Measurements from ENCODE around the gene GPATCH11.

Gene GPATCH11

GRCh38 chr2:37083873-37084794 lies at the start of gene GPATCH11, which contains the start of gene HEATR5B:
Gene GPATCH11 (plus strand): TSS chr2:37084518. CDS start chr2:37088382, 3,864 bp downstream.
Gene HEATR5B (minus strand): TSS chr2:37084372. CDS start chr2:37083414, 958 bp downstream.
- Histone ChIP-seq H3K4me3 (ENCODE audit: low read depth in 1 of 2, low read length in 2 of 2) (peak within 1 kb of the TSS; percentile 96 to 97), H3K4me1 (ENCODE audit: control insufficient read depth in 1 of 2, insufficient read depth in 2 of 2, low read length in 2 of 2) (peaks cover 6 to 25% of the 10 kb centered on the region in 2 donors), H3K27ac (ENCODE audit: low read length) (peak within 1 kb of the TSS; percentile 72), H3K36me3 (ENCODE audit: control insufficient read depth in 1 of 2, insufficient read depth in 2 of 2, low read length in 2 of 2) (peaks cover 0 to 12% of the 10 kb centered on the region in 2 donors), H3K27me3 (ENCODE audit: low read depth, low read length) (no peaks in the 10 kb centered on the region), H3K9me3 (ENCODE audit: control insufficient read depth in 1 of 2, low read length in 2 of 2) (no peaks in the 10 kb centered on the region)

DNA sequence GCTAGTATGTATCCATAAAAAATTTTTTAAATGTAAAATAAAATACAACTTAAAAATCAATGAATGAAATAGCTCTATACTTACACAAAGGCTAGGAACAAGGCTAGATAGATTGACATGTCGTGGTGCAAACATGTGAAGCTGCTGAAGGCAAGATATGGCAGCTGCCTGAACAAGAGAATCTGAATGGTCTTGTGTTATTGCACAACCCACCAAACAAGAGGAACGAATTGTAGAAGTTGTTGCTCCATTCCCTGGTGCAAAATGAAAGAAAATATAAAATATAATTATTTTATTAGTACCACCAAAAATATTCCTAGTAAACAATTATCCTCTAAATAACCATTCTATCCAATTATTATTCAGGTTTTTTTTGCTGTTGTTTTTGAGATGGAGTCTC lies 46.5 kb upstream of the GPATCH11 start:
- H3K4me1 ChIP-seq (ENCODE audit: control insufficient read depth in 1 of 2, insufficient read depth in 2 of 2, low read length in 2 of 2) = no peaks in the 10 kb centered on the region
- H3K4me3 ChIP-seq (ENCODE audit: low read depth in 1 of 2, low read length in 2 of 2) = no peak overlapping the region
- no peaks in the 10 kb centered on the region for H3K9me3 ChIP-seq (ENCODE audit: control insufficient read depth in 1 of 2, low read length in 2 of 2)
- H3K36me3 ChIP-seq (ENCODE audit: control insufficient read depth in 1 of 2, insufficient read depth in 2 of 2, low read length in 2 of 2) = peaks cover 20 to 44% of the 10 kb centered on the region in 2 donors
- no peak overlapping the region for H3K27ac ChIP-seq (ENCODE audit: low read length)
- H3K27me3 ChIP-seq (ENCODE audit: low read depth, low read length) = no peaks in the 10 kb centered on the region

- no peaks in the 10 kb centered on the region for H3K4me1 ChIP-seq (ENCODE audit: control insufficient read depth in 1 of 2, insufficient read depth in 2 of 2, low read length in 2 of 2)
- H3K27ac ChIP-seq (ENCODE audit: low read length) = no peak overlapping the region
- H3K9me3 ChIP-seq (ENCODE audit: control insufficient read depth in 1 of 2, low read length in 2 of 2) = no peaks in the 10 kb centered on the region
- H3K27me3 ChIP-seq (ENCODE audit: low read depth, low read length) = no peaks in the 10 kb centered on the region
- H3K36me3 ChIP-seq (ENCODE audit: control insufficient read depth in 1 of 2, insufficient read depth in 2 of 2, low read length in 2 of 2) = peaks cover 20 to 37% of the 10 kb centered on the region in 2 donors
- no peak overlapping the region for H3K4me3 ChIP-seq (ENCODE audit: low read depth in 1 of 2, low read length in 2 of 2)
Measured at GRCh38 chr2:37039580-37039979, 44.7 kb upstream of the GPATCH11 start.

GRCh38 chr2:37052600-37053332 lies 31.6 kb upstream of the GPATCH11 start:
- Histone ChIP-seq H3K9me3 (ENCODE audit: control insufficient read depth in 1 of 2, low read length in 2 of 2) (no peaks in the 10 kb centered on the region), H3K27me3 (ENCODE audit: low read depth, low read length) (no peaks in the 10 kb centered on the region), H3K4me1 (ENCODE audit: control insufficient read depth in 1 of 2, insufficient read depth in 2 of 2, low read length in 2 of 2) (no peaks in the 10 kb centered on the region), H3K36me3 (ENCODE audit: control insufficient read depth in 1 of 2, insufficient read depth in 2 of 2, low read length in 2 of 2) (peaks cover 33 to 56% of the 10 kb centered on the region in 2 donors), H3K27ac (ENCODE audit: low read length) (no peak overlapping the region), H3K4me3 (ENCODE audit: low read depth in 1 of 2, low read length in 2 of 2) (no peak overlapping the region)

DNA sequence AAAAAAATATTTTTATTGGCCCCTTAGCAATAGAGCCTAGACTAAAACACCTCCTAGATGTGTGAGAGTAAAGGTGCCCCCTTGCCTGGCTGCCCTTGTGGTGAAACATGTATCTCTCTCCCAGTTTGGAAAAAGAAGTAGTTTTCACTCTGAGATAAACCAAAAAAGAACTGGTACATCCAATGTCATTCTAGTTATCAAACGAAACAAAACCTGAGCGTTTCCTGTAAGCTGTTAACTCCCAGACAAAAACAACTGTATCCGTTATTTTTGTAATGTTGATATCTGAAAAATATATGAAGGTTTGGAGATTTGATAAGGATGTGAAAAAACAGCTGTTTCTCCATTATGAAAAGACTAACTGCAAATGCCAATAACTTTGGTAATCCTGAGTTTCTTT lies 24.5 kb upstream of the GPATCH11 start:
- Histone ChIP-seq H3K27me3 (ENCODE audit: low read depth, low read length) (no peaks in the 10 kb centered on the region), H3K27ac (ENCODE audit: low read length) (no peak overlapping the region), H3K36me3 (ENCODE audit: control insufficient read depth in 1 of 2, insufficient read depth in 2 of 2, low read length in 2 of 2) (peaks cover 55 to 69% of the 10 kb centered on the region in 2 donors), H3K9me3 (ENCODE audit: control insufficient read depth in 1 of 2, low read length in 2 of 2) (peaks cover 0 to 2% of the 10 kb centered on the region in 2 donors), H3K4me1 (ENCODE audit: control insufficient read depth in 1 of 2, insufficient read depth in 2 of 2, low read length in 2 of 2) (no peaks in the 10 kb centered on the region), H3K4me3 (ENCODE audit: low read depth in 1 of 2, low read length in 2 of 2) (no peak overlapping the region)

DNA sequence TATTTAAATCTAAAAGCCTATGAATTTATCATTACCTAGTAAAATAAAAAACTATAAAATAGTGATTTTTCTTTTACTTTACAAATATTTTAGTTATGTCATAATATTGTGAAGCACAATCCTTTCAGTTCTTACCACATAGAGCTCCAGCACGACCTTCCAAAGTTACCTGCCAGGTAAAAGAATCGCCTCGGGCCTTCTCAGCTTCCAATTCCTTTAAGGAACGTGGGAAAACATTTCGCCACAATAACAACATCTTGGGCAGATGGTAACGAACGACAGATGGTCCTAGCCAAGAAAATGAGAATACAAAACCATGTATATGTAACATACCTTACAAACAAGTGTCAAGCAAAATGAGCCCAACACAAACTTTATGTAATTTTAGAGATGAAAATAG lies 23.9 kb upstream of the GPATCH11 start:
- H3K4me1 ChIP-seq (ENCODE audit: control insufficient read depth in 1 of 2, insufficient read depth in 2 of 2, low read length in 2 of 2) = no peaks in the 10 kb centered on the region
- H3K4me3 ChIP-seq (ENCODE audit: low read depth in 1 of 2, low read length in 2 of 2) = no peak overlapping the region
- H3K27ac ChIP-seq (ENCODE audit: low read length) = no peak overlapping the region
- H3K36me3 ChIP-seq (ENCODE audit: control insufficient read depth in 1 of 2, insufficient read depth in 2 of 2, low read length in 2 of 2) = peaks cover 53 to 71% of the 10 kb centered on the region in 2 donors
- peaks cover 0 to 2% of the 10 kb centered on the region in 2 donors for H3K9me3 ChIP-seq (ENCODE audit: control insufficient read depth in 1 of 2, low read length in 2 of 2)
- no peaks in the 10 kb centered on the region for H3K27me3 ChIP-seq (ENCODE audit: low read depth, low read length)

- Histone ChIP-seq H3K4me3 (ENCODE audit: low read depth in 1 of 2, low read length in 2 of 2) (no peak overlapping the region), H3K27me3 (ENCODE audit: low read depth, low read length) (no peaks in the 10 kb centered on the region), H3K4me1 (ENCODE audit: control insufficient read depth in 1 of 2, insufficient read depth in 2 of 2, low read length in 2 of 2) (no peaks in the 10 kb centered on the region), H3K36me3 (ENCODE audit: control insufficient read depth in 1 of 2, insufficient read depth in 2 of 2, low read length in 2 of 2) (peaks cover 56 to 70% of the 10 kb centered on the region in 2 donors), H3K27ac (ENCODE audit: low read length) (no peak overlapping the region), H3K9me3 (ENCODE audit: control insufficient read depth in 1 of 2, low read length in 2 of 2) (peaks cover 0 to 2% of the 10 kb centered on the region in 2 donors)
Measured at GRCh38 chr2:37061013-37061711, 23.2 kb upstream of the GPATCH11 start.

GRCh38 chr2:37061776-37062175 lies 22.5 kb upstream of the GPATCH11 start:
- Histone ChIP-seq H3K4me1 (ENCODE audit: control insufficient read depth in 1 of 2, insufficient read depth in 2 of 2, low read length in 2 of 2) (no peaks in the 10 kb centered on the region), H3K9me3 (ENCODE audit: control insufficient read depth in 1 of 2, low read length in 2 of 2) (peaks cover 0 to 2% of the 10 kb centered on the region in 2 donors), H3K27ac (ENCODE audit: low read length) (no peak overlapping the region), H3K4me3 (ENCODE audit: low read depth in 1 of 2, low read length in 2 of 2) (no peak overlapping the region), H3K36me3 (ENCODE audit: control insufficient read depth in 1 of 2, insufficient read depth in 2 of 2, low read length in 2 of 2) (peaks cover 56 to 64% of the 10 kb centered on the region in 2 donors), H3K27me3 (ENCODE audit: low read depth, low read length) (no peaks in the 10 kb centered on the region)

- Histone ChIP-seq H3K4me3 (ENCODE audit: low read depth in 1 of 2, low read length in 2 of 2) (no peak overlapping the region), H3K9me3 (ENCODE audit: control insufficient read depth in 1 of 2, low read length in 2 of 2) (no peaks in the 10 kb centered on the region), H3K36me3 (ENCODE audit: control insufficient read depth in 1 of 2, insufficient read depth in 2 of 2, low read length in 2 of 2) (peaks cover 44 to 62% of the 10 kb centered on the region in 2 donors), H3K27me3 (ENCODE audit: low read depth, low read length) (no peaks in the 10 kb centered on the region), H3K4me1 (ENCODE audit: control insufficient read depth in 1 of 2, insufficient read depth in 2 of 2, low read length in 2 of 2) (no peaks in the 10 kb centered on the region), H3K27ac (ENCODE audit: low read length) (no peak overlapping the region)
Measured at GRCh38 chr2:37068686-37069085, 15.6 kb upstream of the GPATCH11 start.

- H3K27ac ChIP-seq (ENCODE audit: low read length) = no peak overlapping the region
- no peaks in the 10 kb centered on the region for H3K9me3 ChIP-seq (ENCODE audit: control insufficient read depth in 1 of 2, low read length in 2 of 2)
- no peaks in the 10 kb centered on the region for H3K27me3 ChIP-seq (ENCODE audit: low read depth, low read length)
- H3K4me3 ChIP-seq (ENCODE audit: low read depth in 1 of 2, low read length in 2 of 2) = no peak overlapping the region
- H3K36me3 ChIP-seq (ENCODE audit: control insufficient read depth in 1 of 2, insufficient read depth in 2 of 2, low read length in 2 of 2) = peaks cover 41 to 49% of the 10 kb centered on the region in 2 donors
- H3K4me1 ChIP-seq (ENCODE audit: control insufficient read depth in 1 of 2, insufficient read depth in 2 of 2, low read length in 2 of 2) = no peaks in the 10 kb centered on the region
Measured at GRCh38 chr2:37070931-37071330, 13.4 kb upstream of the GPATCH11 start.

DNA sequence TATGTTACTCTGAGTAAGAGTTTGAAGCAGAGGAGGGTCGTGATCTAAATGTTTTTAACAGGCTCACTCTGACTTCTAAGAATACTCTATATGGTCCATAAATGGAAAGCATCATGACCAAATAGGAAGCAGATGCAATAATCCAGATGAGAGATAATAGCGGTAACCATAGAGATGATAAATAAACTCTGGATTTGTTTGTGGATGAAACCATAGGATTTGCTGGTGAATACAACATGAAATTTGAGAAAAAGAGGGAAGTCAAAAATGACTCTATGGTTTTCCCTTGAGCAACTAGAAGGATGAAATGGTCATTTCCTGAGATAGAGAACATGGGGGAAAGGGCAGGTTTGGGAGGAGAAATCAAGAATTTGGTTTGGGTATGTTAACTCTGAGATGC lies 4.1 kb upstream of the GPATCH11 start:
- no peak overlapping the region for H3K27ac ChIP-seq (ENCODE audit: low read length)
- no peaks in the 10 kb centered on the region for H3K27me3 ChIP-seq (ENCODE audit: low read depth, low read length)
- peak overlapping the region in 1 of 2 donors; percentile 4 for H3K4me3 ChIP-seq (ENCODE audit: low read depth in 1 of 2, low read length in 2 of 2)
- no peaks in the 10 kb centered on the region for H3K9me3 ChIP-seq (ENCODE audit: control insufficient read depth in 1 of 2, low read length in 2 of 2)
- H3K4me1 ChIP-seq (ENCODE audit: control insufficient read depth in 1 of 2, insufficient read depth in 2 of 2, low read length in 2 of 2) = peaks cover 6 to 21% of the 10 kb centered on the region in 2 donors
- H3K36me3 ChIP-seq (ENCODE audit: control insufficient read depth in 1 of 2, insufficient read depth in 2 of 2, low read length in 2 of 2) = peaks cover 24 to 29% of the 10 kb centered on the region in 2 donors
